Measurements from ENCODE around the gene PAF1. TPM values are rescaled to one million over a fixed set of nuclear protein-coding genes. Genes with fewer than 3 reads are reported as not detected.

The PAF1 gene
- total and polyA plus RNA-seq, 2 of the 13 experiments (the other 11 are each of a cell fraction or from before 2014, with no cell fraction given): 30.2 to 31.1 TPM

DNA sequence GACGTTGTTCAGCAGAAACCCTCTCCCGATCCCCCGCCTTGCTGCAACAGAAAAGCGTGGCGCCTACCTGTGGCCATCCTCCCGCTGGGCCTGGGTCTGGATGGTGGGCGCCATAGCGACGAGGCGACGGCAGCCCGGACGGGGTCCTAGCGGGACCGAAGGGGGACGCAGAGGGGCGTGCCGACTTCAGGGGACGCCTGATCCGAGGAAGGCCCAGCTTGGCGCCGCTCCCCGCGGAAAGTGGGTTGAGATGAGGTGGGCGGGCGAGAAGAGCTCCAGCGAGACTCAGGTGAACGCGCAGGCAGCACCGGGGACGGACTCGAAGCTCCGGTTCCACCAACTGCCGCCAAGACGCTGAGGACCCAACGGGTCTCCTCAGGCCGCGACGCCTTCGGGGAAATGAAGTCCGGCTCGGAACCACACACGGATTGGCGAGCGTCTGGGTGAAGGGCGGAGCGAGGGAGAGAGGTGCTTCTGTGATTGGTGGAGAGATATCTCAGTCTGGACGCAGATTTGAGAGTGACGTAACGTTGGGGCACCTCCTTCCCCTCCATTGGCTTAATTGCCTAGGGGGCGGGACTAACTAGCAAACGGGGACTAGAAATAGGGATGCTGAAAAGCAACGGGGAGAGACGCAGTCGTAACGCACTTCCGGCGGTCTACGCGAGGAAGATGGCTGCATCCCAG is at the start of gene PAF1, which contains the start of gene MED29 (continued):
- no peak for TF ChIP-seq ZNF790 (CRISPR knock-in tag; IDR thresholded peaks at IDR 0.05; ENCODE audit: borderline replicate concordance)
- TF ChIP-seq MXD4 (CRISPR knock-in tag; IDR thresholded peaks at IDR 0.05): peak; percentile 66; the same call in 1 of the 2 replicates
- TF ChIP-seq ZNF354B (CRISPR knock-in tag; IDR thresholded peaks at IDR 0.05): no peak
- TF ChIP-seq CREB1 (IDR thresholded peaks at IDR 0.05): peak; percentile 94
- peak; percentile 93 for TF ChIP-seq CREB1 (CRISPR knock-in tag; IDR thresholded peaks at IDR 0.05)
- TF ChIP-seq CHD2 (IDR thresholded peaks at IDR 0.05; ENCODE audit: low read depth, low read length): no peak; the same call in none of the 2 replicates
- TF ChIP-seq ZSCAN9 (CRISPR knock-in tag; IDR thresholded peaks at IDR 0.05; ENCODE audit: borderline replicate concordance): peak; percentile 19; the same call in 1 of the 2 replicates
- TF ChIP-seq SMAD9 (CRISPR knock-in tag; IDR thresholded peaks at IDR 0.05): no peak
- TF ChIP-seq ZNF383 (CRISPR knock-in tag; IDR thresholded peaks at IDR 0.05; ENCODE audit: borderline replicate concordance): peak; percentile 78; the same call in 1 of the 2 replicates
- TF ChIP-seq, protein P1, sequence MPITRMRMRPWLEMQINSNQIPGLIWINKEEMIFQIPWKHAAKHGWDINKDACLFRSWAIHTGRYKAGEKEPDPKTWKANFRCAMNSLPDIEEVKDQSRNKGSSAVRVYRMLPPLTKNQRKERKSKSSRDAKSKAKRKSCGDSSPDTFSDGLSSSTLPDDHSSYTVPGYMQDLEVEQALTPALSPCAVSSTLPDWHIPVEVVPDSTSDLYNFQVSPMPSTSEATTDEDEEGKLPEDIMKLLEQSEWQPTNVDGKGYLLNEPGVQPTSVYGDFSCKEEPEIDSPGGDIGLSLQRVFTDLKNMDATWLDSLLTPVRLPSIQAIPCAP (CRISPR knock-in tag; IDR thresholded peaks at IDR 0.05; ENCODE audit: low read depth): no peak
- TF ChIP-seq JUN (CRISPR knock-in tag; IDR thresholded peaks at IDR 0.05): peak; percentile 71
- no peak for TF ChIP-seq ZNF12 (CRISPR knock-in tag; IDR thresholded peaks at IDR 0.05)
- TF ChIP-seq SPEN (CRISPR knock-in tag; IDR thresholded peaks at IDR 0.05; ENCODE audit: low read depth): peak; percentile 74
- TF ChIP-seq FOXO1 (CRISPR knock-in tag; IDR thresholded peaks at IDR 0.05): no peak
- TF ChIP-seq, protein P2, sequence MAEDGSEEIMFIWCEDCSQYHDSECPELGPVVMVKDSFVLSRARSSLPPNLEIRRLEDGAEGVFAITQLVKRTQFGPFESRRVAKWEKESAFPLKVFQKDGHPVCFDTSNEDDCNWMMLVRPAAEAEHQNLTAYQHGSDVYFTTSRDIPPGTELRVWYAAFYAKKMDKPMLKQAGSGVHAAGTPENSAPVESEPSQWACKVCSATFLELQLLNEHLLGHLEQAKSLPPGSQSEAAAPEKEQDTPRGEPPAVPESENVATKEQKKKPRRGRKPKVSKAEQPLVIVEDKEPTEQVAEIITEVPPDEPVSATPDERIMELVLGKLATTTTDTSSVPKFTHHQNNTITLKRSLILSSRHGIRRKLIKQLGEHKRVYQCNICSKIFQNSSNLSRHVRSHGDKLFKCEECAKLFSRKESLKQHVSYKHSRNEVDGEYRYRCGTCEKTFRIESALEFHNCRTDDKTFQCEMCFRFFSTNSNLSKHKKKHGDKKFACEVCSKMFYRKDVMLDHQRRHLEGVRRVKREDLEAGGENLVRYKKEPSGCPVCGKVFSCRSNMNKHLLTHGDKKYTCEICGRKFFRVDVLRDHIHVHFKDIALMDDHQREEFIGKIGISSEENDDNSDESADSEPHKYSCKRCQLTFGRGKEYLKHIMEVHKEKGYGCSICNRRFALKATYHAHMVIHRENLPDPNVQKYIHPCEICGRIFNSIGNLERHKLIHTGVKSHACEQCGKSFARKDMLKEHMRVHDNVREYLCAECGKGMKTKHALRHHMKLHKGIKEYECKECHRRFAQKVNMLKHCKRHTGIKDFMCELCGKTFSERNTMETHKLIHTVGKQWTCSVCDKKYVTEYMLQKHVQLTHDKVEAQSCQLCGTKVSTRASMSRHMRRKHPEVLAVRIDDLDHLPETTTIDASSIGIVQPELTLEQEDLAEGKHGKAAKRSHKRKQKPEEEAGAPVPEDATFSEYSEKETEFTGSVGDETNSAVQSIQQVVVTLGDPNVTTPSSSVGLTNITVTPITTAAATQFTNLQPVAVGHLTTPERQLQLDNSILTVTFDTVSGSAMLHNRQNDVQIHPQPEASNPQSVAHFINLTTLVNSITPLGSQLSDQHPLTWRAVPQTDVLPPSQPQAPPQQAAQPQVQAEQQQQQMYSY (CRISPR knock-in tag; IDR thresholded peaks at IDR 0.05): peak; percentile 65; the same call in 1 of the 2 replicates
- no peak for TF ChIP-seq ZNF644 (CRISPR knock-in tag; IDR thresholded peaks at IDR 0.05; ENCODE audit: low read depth)
- TF ChIP-seq, protein P3, sequence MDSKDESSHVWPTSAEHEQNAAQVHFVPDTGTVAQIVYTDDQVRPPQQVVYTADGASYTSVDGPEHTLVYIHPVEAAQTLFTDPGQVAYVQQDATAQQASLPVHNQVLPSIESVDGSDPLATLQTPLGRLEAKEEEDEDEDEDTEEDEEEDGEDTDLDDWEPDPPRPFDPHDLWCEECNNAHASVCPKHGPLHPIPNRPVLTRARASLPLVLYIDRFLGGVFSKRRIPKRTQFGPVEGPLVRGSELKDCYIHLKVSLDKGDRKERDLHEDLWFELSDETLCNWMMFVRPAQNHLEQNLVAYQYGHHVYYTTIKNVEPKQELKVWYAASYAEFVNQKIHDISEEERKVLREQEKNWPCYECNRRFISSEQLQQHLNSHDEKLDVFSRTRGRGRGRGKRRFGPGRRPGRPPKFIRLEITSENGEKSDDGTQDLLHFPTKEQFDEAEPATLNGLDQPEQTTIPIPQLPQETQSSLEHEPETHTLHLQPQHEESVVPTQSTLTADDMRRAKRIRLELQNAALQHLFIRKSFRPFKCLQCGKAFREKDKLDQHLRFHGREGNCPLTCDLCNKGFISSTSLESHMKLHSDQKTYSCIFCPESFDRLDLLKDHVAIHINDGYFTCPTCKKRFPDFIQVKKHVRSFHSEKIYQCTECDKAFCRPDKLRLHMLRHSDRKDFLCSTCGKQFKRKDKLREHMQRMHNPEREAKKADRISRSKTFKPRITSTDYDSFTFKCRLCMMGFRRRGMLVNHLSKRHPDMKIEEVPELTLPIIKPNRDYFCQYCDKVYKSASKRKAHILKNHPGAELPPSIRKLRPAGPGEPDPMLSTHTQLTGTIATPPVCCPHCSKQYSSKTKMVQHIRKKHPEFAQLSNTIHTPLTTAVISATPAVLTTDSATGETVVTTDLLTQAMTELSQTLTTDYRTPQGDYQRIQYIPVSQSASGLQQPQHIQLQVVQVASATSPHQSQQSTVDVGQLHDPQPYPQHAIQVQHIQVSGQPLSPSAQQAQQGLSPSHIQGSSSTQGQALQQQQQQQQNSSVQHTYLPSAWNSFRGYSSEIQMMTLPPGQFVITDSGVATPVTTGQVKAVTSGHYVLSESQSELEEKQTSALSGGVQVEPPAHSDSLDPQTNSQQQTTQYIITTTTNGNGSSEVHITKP (CRISPR knock-in tag; IDR thresholded peaks at IDR 0.05; ENCODE audit: low read depth): 0 out of 2 replicates have a peak, but pooled peaks have one; percentile 43
- TF ChIP-seq TEAD2 (CRISPR knock-in tag; IDR thresholded peaks at IDR 0.05): no peak
- peak; percentile 30; the same call in 1 of the 2 replicates for TF ChIP-seq ZNF34 (CRISPR knock-in tag; IDR thresholded peaks at IDR 0.05; ENCODE audit: borderline replicate concordance)
- no peak for TF ChIP-seq TRIM24 (CRISPR knock-in tag; IDR thresholded peaks at IDR 0.05)
- no peak for TF ChIP-seq SKI (IDR thresholded peaks at IDR 0.05; ENCODE audit: partially characterized antibody)
- TF ChIP-seq STAG1 (CRISPR knock-in tag; IDR thresholded peaks at IDR 0.05): 0 out of 2 replicates have a peak, but pooled peaks have one; percentile 8
- no peak for TF ChIP-seq PRPF4 (IDR thresholded peaks at IDR 0.05; ENCODE audit: low read depth, low read length, poor library complexity, severe bottlenecking)

Measured in HepG2 (cell line).